ENCODE data around the gene GDPD3. TPM values are rescaled to one million over a fixed set of nuclear protein-coding genes. Genes with fewer than 3 reads are reported as not detected.
A peak's percentile ranks its signal among the peaks of the same experiment; 100 is the strongest.

Gene GDPD3
- total and polyA plus RNA-seq, 2 of the 13 experiments (the other 11 are each of a cell fraction or from before 2014, with no cell fraction given) = 18.7 to 20.6 TPM

- no peak for TF ChIP-seq E2F5 (CRISPR knock-in tag; conservative IDR thresholded peaks at IDR 0.05)
- TF ChIP-seq CREBL2 (CRISPR knock-in tag; IDR thresholded peaks at IDR 0.05; ENCODE audit: borderline replicate concordance) = no peak
- peak; percentile 46; the same call in 1 of the 2 replicates for TF ChIP-seq ZNF704 (CRISPR knock-in tag; IDR thresholded peaks at IDR 0.05; ENCODE audit: borderline replicate concordance)
- no peak for TF ChIP-seq ZSCAN12 (CRISPR knock-in tag; IDR thresholded peaks at IDR 0.05)
- TF ChIP-seq DBP (CRISPR knock-in tag; IDR thresholded peaks at IDR 0.05; ENCODE audit: not compliant biosample characterization) = no peak
- TF ChIP-seq ZBTB37 (CRISPR knock-in tag; IDR thresholded peaks at IDR 0.05) = no peak
- TF ChIP-seq NBN (conservative IDR thresholded peaks at IDR 0.05) = no peak
- TF ChIP-seq FOXP4 (CRISPR knock-in tag; IDR thresholded peaks at IDR 0.05) = 0 out of 2 replicates have a peak, but pooled peaks have one; percentile 19
- TF ChIP-seq MLXIP (CRISPR knock-in tag; IDR thresholded peaks at IDR 0.05; ENCODE audit: borderline replicate concordance) = no peak
- TF ChIP-seq BRF2 (CRISPR knock-in tag; IDR thresholded peaks at IDR 0.05) = no peak
- no peak for TF ChIP-seq ZNF33A (CRISPR knock-in tag; IDR thresholded peaks at IDR 0.05; ENCODE audit: borderline replicate concordance)
These were observed 24.3 kb downstream of the GDPD3 start (continued) for GRCh38 chr16:30088832-30089624.

Data from HepG2 (cell line).